GM12875 (cell line): ENCODE measurements around the gene ASIC3.

ENCODE experiments used
- H3K4me3 ChIP-seq: one replicate; pipeline ENCODE4 v1.5.1; 2011; ENCODE audit warnings: low read depth, low read length, control low read depth
- CTCF ChIP-seq: IDR thresholded peaks from 2 replicates; pipeline ENCODE4 v1.5.1; 2011; ENCODE audit warnings: low read depth, mild to moderate bottlenecking, control low read depth, inconsistent platforms, low read length, moderate library complexity, borderline replicate concordance; ENCODE audit not compliant: insufficient read depth

The ASIC3 gene

GRCh38 chr7:151060113-151060415, 11.7 kb downstream of the ASIC3 start:
- H3K4me3 ChIP-seq: peak overlapping the region; percentile 88
- TF ChIP-seq CTCF: no peak

GRCh38 chr7:151060416-151061212, 12.3 kb downstream of the ASIC3 start:
- peak overlapping the region; percentile 88 for H3K4me3 ChIP-seq
- 0 out of 2 replicates have a peak, but pooled peaks have one; percentile 10 for TF ChIP-seq CTCF

GRCh38 chr7:151061213-151062110, 13.1 kb downstream of the ASIC3 start:
- no peak for TF ChIP-seq CTCF
- no peak overlapping the region for H3K4me3 ChIP-seq

- no peak overlapping the region for H3K4me3 ChIP-seq
- TF ChIP-seq CTCF: no peak
These were observed 13.7 kb downstream of the ASIC3 start for GRCh38 chr7:151062111-151062398.

- TF ChIP-seq CTCF: no peak
- no peak overlapping the region for H3K4me3 ChIP-seq
These were observed 14.3 kb downstream of the ASIC3 start for GRCh38 chr7:151062399-151063211.

- no peak for TF ChIP-seq CTCF
- no peak overlapping the region for H3K4me3 ChIP-seq
These were observed 14.9 kb downstream of the ASIC3 start for GRCh38 chr7:151063212-151063561.
